ENCODE data around the gene HMCN2.
"Not testable (repeated sequence)": the region's sequence is repeated elsewhere in the genome, so short reads cannot be mapped to it uniquely, and the experiment has no call there.

Gene HMCN2

GRCh38 chr9:130382096-130382495 is 116.5 kb downstream of the HMCN2 start:
- no peak for DNase-seq (ENCODE audit: insufficient read length, low spot score)
- no peak for FAIRE-seq

- no peak for DNase-seq (ENCODE audit: insufficient read length, low spot score)
- FAIRE-seq, result no peak
Observed at GRCh38 chr9:130382636-130383349, 117.2 kb downstream of the HMCN2 start.

GRCh38 chr9:130383350-130383715 is 117.8 kb downstream of the HMCN2 start:
- FAIRE-seq, result no peak

GRCh38 chr9:130383979-130384676 is 118.6 kb downstream of the HMCN2 start:
- no peak for FAIRE-seq
- no peak for DNase-seq (ENCODE audit: insufficient read length, low spot score)

More at GRCh38 chr9:130383350-130383715, 117.8 kb downstream of the HMCN2 start:
- DNase-seq (ENCODE audit: insufficient read length, low spot score), result no peak

GRCh38 chr9:130385257-130385656 is 119.7 kb downstream of the HMCN2 start:
- DNase-seq (ENCODE audit: insufficient read length, low spot score) (no peak), FAIRE-seq (no peak)

- no peak for FAIRE-seq
- no peak for DNase-seq (ENCODE audit: insufficient read length, low spot score)
Observed at GRCh38 chr9:130387398-130387797, 121.8 kb downstream of the HMCN2 start.

GRCh38 chr9:130387905-130388304 is 122.3 kb downstream of the HMCN2 start:
- no peak for DNase-seq (ENCODE audit: insufficient read length, low spot score)
- no peak for FAIRE-seq

GRCh38 chr9:130390390-130390789 is 124.8 kb downstream of the HMCN2 start:
- FAIRE-seq, result no peak
- no peak for DNase-seq (ENCODE audit: insufficient read length, low spot score)

- FAIRE-seq, result no peak
Observed at GRCh38 chr9:130390986-130391385, 125.4 kb downstream of the HMCN2 start.

GRCh38 chr9:130391866-130392265 is 126.3 kb downstream of the HMCN2 start:
- DNase-seq (ENCODE audit: insufficient read length, low spot score), result no peak
- no peak for FAIRE-seq

More at GRCh38 chr9:130390986-130391385, 125.4 kb downstream of the HMCN2 start:
- no peak for DNase-seq (ENCODE audit: insufficient read length, low spot score)

- FAIRE-seq, result no peak
- DNase-seq (ENCODE audit: insufficient read length, low spot score), result no peak
Observed at GRCh38 chr9:130393681-130394071, 128.1 kb downstream of the HMCN2 start.

- FAIRE-seq (no peak), DNase-seq (ENCODE audit: insufficient read length, low spot score) (no peak)
Observed at GRCh38 chr9:130394320-130394719, 128.8 kb downstream of the HMCN2 start.

- DNase-seq (ENCODE audit: insufficient read length, low spot score) (no peak), FAIRE-seq (no peak)
Observed at GRCh38 chr9:130394814-130395470, 129.4 kb downstream of the HMCN2 start.

- DNase-seq (ENCODE audit: insufficient read length, low spot score), result no peak
- FAIRE-seq, result no peak
Observed at GRCh38 chr9:130395810-130396435, 130.4 kb downstream of the HMCN2 start.

GRCh38 chr9:130396581-130396980 is 131.0 kb downstream of the HMCN2 start:
- DNase-seq (ENCODE audit: insufficient read length, low spot score), result no peak
- FAIRE-seq, result no peak

GRCh38 chr9:130398487-130399240 is 133.1 kb downstream of the HMCN2 start:
- no peak for DNase-seq (ENCODE audit: insufficient read length, low spot score)
- no peak for FAIRE-seq

GRCh38 chr9:130399768-130400167 is 134.2 kb downstream of the HMCN2 start:
- FAIRE-seq, result no peak
- no peak for DNase-seq (ENCODE audit: insufficient read length, low spot score)

- DNase-seq (ENCODE audit: insufficient read length, low spot score), result no peak
- FAIRE-seq, result no peak
Observed at GRCh38 chr9:130400870-130401269, 135.3 kb downstream of the HMCN2 start.

GRCh38 chr9:130401742-130402141 is 136.2 kb downstream of the HMCN2 start:
- DNase-seq (ENCODE audit: insufficient read length, low spot score); FAIRE-seq: not testable (repeated sequence)

GRCh38 chr9:130402243-130402642 is 136.7 kb downstream of the HMCN2 start:
- no peak for FAIRE-seq
- DNase-seq (ENCODE audit: insufficient read length, low spot score), result no peak

All from GM19239 (cell line).